ENCODE results near the gene SUMO4.

SUMO4 gene

DNA sequence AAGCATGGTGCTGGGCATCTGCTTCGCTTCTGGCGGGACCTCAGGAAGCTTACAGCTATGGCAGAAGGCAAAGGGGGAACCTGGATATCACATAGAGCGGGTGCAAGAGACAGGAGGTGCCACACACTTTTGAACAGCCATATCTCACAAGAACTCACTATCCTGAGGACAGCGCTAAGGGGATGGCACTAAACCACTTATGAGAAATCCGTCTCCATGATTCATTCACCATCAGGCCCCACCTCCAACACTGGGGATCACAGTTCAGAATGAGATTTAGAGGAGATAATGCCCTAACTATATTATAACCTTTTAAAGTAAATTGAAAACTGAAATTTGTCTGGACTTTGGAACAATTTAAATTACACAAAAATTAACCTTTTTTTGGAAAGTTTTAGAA lies 37.8 kb upstream of the SUMO4 start:
- no peak for DNase-seq (ENCODE audit: low read depth, low spot score)
- TF ChIP-seq, protein P1, sequence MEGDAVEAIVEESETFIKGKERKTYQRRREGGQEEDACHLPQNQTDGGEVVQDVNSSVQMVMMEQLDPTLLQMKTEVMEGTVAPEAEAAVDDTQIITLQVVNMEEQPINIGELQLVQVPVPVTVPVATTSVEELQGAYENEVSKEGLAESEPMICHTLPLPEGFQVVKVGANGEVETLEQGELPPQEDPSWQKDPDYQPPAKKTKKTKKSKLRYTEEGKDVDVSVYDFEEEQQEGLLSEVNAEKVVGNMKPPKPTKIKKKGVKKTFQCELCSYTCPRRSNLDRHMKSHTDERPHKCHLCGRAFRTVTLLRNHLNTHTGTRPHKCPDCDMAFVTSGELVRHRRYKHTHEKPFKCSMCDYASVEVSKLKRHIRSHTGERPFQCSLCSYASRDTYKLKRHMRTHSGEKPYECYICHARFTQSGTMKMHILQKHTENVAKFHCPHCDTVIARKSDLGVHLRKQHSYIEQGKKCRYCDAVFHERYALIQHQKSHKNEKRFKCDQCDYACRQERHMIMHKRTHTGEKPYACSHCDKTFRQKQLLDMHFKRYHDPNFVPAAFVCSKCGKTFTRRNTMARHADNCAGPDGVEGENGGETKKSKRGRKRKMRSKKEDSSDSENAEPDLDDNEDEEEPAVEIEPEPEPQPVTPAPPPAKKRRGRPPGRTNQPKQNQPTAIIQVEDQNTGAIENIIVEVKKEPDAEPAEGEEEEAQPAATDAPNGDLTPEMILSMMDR (IDR thresholded peaks at IDR 0.05; ENCODE audit: low read depth, low read length) = no peak
- in situ Hi-C loops (cut with HindIII; ENCODE audit: low sequenced_read_pairs) = no loop called here
- H3K4me3 ChIP-seq (ENCODE audit: low read depth, low read length) = no peak overlapping the region

DNA sequence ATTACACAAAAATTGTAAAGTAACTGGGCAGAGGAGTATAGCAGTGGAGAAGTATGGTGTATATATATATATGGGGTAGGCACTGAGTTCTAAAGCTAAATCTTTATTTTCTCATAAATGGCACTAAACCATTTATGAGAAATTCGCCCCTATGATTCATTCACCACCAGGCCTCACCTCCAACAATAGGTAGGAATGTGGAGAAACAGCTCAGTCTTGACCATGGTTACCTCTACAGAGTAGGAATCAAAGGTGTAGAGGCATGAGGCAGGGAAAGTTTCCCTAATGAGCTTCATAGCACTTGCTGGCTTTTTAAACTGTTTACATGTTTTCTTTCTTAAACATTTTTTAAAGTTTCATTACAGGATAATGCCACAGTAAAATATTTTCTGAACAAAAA lies 36.9 kb upstream of the SUMO4 start:
- in situ Hi-C loops (cut with HindIII; ENCODE audit: low sequenced_read_pairs) = no loop called here
- H3K4me3 ChIP-seq (ENCODE audit: low read depth, low read length) = no peak overlapping the region
- TF ChIP-seq, protein P1 (IDR thresholded peaks at IDR 0.05; ENCODE audit: low read depth, low read length) = no peak
- no peak for DNase-seq (ENCODE audit: low read depth, low spot score)

DNA sequence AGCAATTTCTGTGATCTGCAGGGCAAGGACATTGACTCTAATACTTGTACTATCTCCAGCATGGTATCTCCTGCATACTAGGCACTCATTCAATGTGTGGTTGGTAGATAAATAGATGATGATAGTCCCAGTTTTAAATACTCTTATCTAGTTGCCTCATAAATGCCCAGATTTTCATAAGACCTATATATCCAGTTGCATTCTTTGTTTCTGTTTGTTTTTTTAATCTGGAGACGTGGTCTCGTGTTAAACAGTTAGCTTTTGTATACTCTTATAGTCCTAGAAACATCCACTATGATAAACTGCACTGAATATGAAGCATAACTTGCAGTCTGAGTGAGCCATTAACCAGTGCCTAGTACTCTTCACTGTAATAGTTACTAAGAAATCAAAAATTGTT lies 35.5 kb upstream of the SUMO4 start:
- DNase-seq (ENCODE audit: low read depth, low spot score) = no peak
- TF ChIP-seq, protein P1 (IDR thresholded peaks at IDR 0.05; ENCODE audit: low read depth, low read length) = no peak
- in situ Hi-C loops (cut with HindIII; ENCODE audit: low sequenced_read_pairs) = no loop called here
- H3K4me3 ChIP-seq (ENCODE audit: low read depth, low read length) = no peak overlapping the region

DNA sequence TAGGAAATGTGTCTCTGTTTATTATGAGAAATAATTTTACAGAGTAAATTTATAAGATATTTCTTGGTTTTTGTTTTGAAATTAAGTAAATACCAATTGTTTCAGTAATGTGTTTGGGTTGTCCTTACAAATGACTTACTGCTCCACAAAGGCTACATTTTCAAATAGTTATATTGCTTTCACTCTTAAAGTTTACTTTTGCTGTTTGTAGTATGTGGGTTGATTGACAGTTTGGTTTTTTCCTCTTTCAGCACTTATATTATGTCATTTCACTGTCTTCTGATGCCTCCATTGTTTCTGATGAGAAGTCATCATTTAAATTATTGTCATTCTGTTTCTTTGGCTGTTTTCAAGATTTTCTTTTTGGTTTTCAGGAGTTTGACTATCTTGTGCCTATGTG lies 34.9 kb upstream of the SUMO4 start:
- in situ Hi-C loops (cut with HindIII; ENCODE audit: low sequenced_read_pairs) = no loop called here
- no peak for DNase-seq (ENCODE audit: low read depth, low spot score)
- TF ChIP-seq, protein P1 (IDR thresholded peaks at IDR 0.05; ENCODE audit: low read depth, low read length) = no peak
- H3K4me3 ChIP-seq (ENCODE audit: low read depth, low read length) = no peak overlapping the region

DNA sequence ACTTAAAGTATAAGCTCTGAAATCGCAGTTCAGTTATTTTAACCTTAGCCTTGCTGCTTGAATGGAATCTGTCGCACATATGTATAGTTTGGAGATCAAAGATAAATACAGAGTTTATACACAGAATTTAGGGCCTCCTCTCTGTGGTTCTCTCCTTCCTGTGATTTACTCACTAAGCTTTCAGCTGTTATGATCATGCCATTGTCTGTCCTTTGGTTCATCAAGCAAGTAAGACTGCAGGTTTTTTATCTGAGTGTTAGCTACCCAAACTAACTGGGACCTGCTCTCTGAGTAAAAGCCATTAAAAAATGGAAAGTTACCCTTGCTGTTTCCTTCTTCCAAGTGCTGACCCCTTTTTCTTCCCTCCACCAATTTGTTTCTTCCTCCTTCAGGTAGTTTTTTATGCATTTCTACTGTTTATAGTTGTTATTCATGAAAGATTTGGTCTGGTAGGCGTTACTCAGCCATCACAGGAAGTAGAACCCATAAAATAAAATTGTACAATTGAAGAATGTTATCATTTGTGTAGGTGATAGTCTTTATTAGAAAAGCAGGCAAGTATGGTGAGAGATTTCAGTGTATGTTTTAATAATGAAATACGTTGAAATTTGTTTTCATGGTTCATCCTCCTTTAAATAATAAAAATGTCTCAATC lies 33.7 kb upstream of the SUMO4 start:
- in situ Hi-C loops (cut with HindIII; ENCODE audit: low sequenced_read_pairs) = no loop called here
- no peak for DNase-seq (ENCODE audit: low read depth, low spot score)
- no peak overlapping the region for H3K4me3 ChIP-seq (ENCODE audit: low read depth, low read length)
- TF ChIP-seq, protein P1 (IDR thresholded peaks at IDR 0.05; ENCODE audit: low read depth, low read length) = no peak

DNA sequence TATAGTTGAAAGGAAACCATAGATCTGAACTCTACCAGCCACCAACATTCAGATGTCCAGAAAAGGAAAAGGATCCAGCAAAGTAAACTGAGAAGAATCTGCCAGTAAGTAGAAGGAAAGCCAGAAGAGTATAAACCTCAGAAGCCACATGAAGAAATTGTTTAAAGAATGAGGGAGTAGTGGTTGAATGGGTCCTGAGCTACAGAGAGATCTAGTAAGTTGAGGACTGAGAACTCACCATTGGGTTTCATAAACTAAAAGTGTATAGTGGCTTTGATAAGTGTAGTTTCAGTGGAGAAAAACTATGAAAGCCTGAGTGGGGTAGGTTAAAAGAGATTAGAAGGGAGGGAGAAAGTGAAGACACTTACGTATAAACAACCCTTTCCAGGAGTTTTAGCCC lies 32.0 kb upstream of the SUMO4 start:
- TF ChIP-seq, protein P1 (IDR thresholded peaks at IDR 0.05; ENCODE audit: low read depth, low read length) = no peak
- DNase-seq (ENCODE audit: low read depth, low spot score) = no peak
- in situ Hi-C loops (cut with HindIII; ENCODE audit: low sequenced_read_pairs) = no loop called here
- H3K4me3 ChIP-seq (ENCODE audit: low read depth, low read length) = no peak overlapping the region

Data from astrocyte of the spinal cord (primary cell).